ENCODE results near the gene ULBP2.
"Not testable (repeated sequence)": the region's sequence is repeated elsewhere in the genome, so short reads cannot be mapped to it uniquely, and the experiment has no call there.

The ULBP2 gene

DNA sequence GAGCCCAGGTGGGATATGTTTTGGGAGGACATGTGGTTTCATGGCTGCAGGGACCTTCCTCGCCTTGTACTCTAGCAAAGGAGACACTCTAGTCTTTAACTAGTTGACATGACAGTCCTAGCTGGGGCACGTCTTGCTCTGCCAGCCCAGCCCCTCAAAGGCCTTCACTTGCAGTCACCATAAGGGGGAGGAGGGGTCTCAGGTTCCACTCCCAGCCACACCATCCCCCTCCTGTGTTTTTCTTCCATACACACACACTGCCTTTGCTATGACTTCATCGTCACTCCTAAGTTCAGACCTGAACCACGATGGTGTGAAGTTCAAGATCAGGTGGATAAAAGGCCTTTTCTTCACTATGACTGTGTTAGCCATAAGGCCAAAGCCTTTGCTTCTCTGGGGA is 35.4 kb downstream of the ULBP2 start:
- DNase-seq (ENCODE audit: insufficient read length, low spot score) = no peak
- FAIRE-seq = no peak
- no peak for TF ChIP-seq POLR2A (IDR thresholded peaks at IDR 0.05; ENCODE audit: low read depth, low read length)

DNA sequence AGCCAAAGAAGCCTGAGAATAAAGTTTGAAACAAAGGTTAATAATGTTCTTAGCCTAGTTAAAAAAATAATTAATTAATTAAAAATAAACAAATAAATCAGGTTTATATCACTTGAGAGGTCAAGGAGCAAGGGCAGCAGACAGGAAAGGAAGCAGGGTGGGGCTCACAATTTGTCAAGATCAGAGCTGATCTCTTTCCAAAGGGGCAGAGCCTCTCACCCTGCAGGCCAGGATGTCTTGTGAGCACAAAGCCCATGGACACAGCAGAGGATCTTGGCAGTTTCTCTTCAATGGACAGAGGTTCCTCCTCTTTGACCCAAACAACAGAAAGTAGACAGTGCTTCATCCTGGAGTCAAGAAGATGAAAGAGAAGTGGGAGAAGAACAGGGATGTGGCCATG is 36.8 kb downstream of the ULBP2 start:
- no peak for FAIRE-seq
- TF ChIP-seq POLR2A (IDR thresholded peaks at IDR 0.05; ENCODE audit: low read depth, low read length) = no peak
- DNase-seq (ENCODE audit: insufficient read length, low spot score) = no peak

DNA sequence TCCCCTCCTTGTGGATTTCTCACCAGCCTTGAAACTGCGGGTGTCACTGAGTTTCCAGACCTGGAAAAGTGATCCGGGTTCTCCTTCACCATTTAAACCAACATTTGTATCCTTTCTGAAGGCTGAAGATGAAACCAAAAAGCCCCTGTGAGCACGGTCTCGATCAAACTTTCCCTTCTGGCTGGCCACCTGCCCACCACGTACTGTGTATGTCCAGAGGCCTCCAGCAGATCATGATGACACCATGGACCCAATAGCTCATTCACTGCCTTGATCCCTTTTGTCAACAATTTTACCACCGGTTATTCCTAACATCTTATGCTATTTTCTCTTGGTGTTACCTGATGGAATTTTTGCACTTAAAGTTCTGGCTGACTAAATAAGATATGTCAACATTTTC is 37.5 kb downstream of the ULBP2 start:
- DNase-seq (ENCODE audit: insufficient read length, low spot score) (no peak), FAIRE-seq (no peak)
- TF ChIP-seq POLR2A (IDR thresholded peaks at IDR 0.05; ENCODE audit: low read depth, low read length) = no peak

DNA sequence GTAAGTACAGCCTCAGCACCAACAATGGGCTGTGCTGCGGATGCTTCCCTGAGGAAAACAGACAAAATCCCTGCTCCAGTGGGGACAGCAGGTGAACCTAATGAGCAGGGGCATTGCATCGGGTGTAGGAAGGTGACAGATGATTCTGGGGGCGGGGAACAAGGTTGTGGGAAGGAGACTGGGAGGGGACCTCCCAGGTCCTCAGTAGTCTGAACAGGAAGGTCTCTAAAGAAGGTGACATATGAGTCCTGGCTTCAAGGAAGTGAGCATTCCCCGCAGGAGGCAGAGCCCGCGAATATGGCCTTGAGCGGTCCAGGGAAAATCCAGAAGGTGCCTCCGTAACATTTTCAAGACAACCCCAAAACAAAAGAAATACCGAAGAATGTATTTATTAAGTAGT is 41.3 kb downstream of the ULBP2 start:
- no peak for FAIRE-seq
- no peak for DNase-seq (ENCODE audit: insufficient read length, low spot score)
- TF ChIP-seq POLR2A (IDR thresholded peaks at IDR 0.05; ENCODE audit: low read depth, low read length) = no peak

DNA sequence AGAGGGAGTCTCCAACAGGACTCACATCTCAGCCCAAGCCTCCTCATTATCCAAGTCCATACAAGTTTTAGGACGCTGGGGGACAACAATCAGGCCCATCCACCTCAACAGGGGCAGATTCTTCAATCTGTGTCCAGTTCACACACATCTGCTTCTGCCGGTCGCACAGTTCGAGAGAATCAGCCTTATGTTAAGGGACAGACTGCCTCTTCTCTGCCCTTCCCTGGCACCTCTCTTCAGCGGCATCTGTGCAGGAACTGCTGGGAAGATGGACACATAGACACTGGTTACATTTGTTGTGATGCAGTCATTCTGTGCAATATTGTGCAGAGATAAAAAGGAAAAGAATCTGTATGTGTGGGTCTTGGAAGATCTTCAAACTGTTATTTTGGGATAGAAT is 43.0 kb downstream of the ULBP2 start:
- no peak for TF ChIP-seq POLR2A (IDR thresholded peaks at IDR 0.05; ENCODE audit: low read depth, low read length)
- no peak for DNase-seq (ENCODE audit: insufficient read length, low spot score)
- no peak for FAIRE-seq

DNA sequence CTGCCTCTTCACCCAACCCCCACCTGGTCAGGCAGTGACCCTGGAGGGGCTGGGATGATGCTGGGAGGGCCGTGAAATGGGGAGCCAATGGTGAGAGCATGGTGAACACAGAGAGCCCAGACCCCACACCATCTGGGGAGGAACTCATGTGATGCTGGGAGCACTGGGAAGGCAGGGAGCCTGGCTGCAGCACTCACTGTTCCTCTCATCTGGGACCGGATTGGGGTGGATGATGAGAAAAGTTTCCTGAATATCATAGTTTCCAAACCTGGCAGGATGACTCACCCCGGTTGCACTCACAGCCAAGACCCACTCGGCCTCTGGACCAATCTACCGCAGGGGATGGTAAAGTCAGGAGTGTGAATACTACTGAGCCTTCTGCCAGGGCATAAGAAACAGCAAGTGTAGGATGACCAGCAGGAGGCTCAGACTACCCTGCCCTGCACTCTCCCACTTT is 43.7 kb downstream of the ULBP2 start:
- TF ChIP-seq POLR2A (IDR thresholded peaks at IDR 0.05; ENCODE audit: low read depth, low read length) = no peak
- FAIRE-seq = no peak
- DNase-seq (ENCODE audit: insufficient read length, low spot score) = no peak

DNA sequence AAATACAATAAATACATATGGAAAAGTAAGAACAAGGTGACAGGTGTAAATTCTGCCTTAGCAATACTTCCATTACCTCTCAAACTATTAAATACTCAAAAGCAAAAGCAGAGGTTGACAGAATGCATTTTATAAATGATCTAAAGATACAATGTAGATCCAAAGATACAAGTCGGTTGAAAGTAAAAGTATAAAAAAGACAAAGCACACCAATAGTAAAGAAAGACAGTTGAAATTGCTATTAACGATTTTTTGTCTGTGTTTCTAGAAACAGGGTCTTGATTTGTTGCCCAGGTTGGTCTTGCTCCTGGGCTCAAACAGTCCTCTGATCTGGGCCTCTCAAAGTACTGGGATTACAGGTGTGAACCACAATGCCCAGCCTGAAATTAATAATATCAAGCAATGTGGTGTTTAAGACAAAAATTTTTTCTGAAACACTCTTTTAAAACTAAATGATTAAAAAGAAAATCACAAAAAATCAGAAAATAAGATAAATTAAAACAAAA is 45.8 kb downstream of the ULBP2 start:
- no peak for TF ChIP-seq POLR2A (IDR thresholded peaks at IDR 0.05; ENCODE audit: low read depth, low read length)
- no peak for FAIRE-seq
- DNase-seq (ENCODE audit: insufficient read length, low spot score) = no peak

DNA sequence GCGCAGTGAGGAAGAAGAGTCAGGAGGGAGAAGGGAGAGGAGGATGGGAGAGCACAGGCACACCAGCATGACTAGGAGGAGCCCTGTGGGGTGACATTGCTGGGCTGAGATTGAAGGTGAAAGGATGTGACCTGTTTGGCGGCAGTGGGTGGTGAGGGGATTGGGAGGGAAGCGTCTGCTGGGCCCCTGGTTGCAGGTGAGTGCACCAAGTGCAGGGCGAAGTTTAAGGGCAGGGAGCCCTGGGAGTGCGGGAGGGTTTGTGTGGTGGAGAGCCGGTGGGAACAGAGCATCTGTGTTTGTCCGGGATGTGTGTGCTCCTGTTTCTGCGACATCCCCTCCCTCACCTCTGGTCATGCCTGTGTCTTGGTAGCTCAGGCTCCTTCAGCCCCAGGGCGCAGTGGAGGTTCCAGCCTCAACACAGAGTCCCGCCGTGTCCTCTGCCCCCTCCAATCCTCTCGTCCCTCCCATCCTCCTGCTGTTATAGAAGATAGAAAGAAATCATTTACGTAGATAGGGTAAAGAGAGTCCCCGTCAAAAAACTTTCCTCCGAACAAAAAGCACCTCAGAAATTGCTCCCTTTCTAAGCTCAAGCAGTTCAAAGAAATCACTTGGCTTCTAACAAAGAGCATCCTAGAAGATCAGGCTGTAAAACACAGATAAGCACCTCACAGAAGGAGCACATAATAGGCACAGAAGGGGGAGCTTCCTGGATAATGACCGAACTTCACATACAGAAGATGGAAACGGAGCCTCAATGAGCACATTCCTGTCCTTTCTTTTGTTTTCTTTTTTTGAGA is 46.9 kb downstream of the ULBP2 start:
- TF ChIP-seq POLR2A (IDR thresholded peaks at IDR 0.05; ENCODE audit: low read depth, low read length) = no peak
- DNase-seq (ENCODE audit: insufficient read length, low spot score) (no peak), FAIRE-seq (no peak)

DNA sequence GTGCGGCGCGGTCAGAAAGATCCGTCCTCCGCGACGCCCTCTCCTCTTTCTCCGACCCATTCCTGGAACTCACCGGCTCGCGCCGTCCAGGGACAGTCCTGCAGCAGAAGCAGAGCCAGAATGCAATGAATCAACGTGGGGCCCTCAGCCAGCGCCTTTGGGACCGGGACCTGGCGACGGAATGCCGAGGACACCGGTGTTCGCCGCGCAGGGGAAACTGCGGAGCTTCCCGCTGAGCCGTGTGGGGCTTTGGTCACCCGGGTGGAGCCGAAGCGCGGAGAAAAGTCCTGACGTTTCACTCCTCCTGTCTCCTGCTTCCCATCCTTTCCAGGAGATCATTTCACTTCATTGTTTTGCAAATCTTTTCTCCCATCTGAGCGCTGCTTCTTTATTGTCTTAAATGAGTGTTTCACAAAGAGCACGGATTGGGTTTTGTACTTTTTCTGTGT is 48.4 kb downstream of the ULBP2 start:
- DNase-seq (ENCODE audit: insufficient read length, low spot score) (no peak), FAIRE-seq (no peak)
- no peak for TF ChIP-seq POLR2A (IDR thresholded peaks at IDR 0.05; ENCODE audit: low read depth, low read length)

DNA sequence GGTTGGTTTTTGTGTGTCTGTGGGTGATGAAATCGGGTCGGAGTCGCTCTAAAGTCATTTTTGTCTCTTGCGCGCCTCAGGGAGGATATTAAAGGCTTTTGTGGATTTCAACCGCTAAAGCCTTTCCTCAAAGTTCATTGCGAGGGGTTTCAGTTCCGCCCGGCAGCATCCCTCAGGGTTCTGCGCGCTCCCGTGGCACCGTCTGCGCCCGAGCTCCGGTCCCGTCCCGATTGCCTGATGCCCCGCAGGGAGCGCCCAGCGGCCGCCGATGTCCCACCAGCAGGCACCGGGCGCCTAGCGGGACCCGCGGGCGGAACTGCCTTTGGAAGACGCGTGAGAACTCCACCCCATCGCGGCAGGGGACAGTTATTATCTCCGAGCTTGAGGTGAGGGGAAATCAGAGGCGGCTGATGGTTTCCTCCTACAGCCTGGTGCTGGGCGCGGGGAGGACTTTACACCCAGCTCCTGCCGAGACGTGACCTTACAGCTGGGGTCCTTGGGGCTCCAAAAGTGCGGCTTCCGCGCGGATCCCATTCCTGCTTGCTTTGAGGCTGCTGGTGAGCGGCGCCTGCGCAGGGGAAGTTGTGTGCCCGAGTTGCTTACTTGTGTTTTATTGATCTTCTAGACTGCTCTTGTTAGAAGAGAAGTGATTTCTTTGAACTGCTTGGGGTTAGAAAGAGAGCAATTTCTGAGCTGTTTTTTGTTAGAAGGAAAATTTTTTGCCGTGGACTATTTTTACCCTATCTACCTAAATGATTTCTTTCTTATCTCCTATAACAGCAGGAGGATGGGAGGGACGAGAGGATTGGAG is 49.1 kb downstream of the ULBP2 start:
- no peak for TF ChIP-seq POLR2A (IDR thresholded peaks at IDR 0.05; ENCODE audit: low read depth, low read length)
- DNase-seq (ENCODE audit: insufficient read length, low spot score) = no peak
- FAIRE-seq = no peak

DNA sequence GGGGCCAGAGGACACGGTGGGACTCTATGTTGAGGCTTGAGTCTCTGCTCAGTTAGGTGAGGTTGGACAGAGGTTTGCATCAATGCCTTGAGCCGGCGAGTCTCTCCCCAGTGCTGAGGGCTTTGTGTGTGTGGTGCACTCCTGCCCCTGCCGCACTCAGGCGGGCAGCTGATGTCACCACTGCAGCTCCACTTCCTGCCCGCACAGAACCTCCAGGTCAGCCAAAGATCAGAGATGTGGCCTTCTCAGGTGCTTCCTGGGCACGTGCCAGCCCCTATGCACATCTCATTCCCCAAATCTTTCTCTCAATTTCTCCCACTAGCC is 49.6 kb downstream of the ULBP2 start:
- not testable (repeated sequence) for DNase-seq (ENCODE audit: insufficient read length, low spot score); FAIRE-seq

DNA sequence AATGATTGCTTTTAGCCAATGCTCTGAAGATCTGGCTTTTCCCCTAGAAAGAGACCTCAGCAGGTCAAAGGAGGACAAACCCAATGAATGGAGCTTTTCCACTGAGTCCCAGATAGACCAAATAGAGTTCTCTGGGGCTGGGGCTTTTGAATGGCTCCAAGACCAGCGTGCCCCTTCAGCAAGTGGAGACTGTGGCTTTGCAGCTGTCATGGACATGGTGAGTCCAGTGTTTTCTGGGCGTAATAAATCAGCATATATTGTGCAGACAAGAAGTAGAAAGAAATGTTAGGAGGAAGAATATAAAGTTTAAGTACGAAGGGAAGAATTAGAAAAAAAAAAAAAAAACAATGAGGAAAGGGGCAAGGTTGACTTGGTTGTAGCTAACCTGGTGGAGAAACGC is 50.0 kb downstream of the ULBP2 start:
- no peak for DNase-seq (ENCODE audit: insufficient read length, low spot score)
- no peak for TF ChIP-seq POLR2A (IDR thresholded peaks at IDR 0.05; ENCODE audit: low read depth, low read length)
- no peak for FAIRE-seq

DNA sequence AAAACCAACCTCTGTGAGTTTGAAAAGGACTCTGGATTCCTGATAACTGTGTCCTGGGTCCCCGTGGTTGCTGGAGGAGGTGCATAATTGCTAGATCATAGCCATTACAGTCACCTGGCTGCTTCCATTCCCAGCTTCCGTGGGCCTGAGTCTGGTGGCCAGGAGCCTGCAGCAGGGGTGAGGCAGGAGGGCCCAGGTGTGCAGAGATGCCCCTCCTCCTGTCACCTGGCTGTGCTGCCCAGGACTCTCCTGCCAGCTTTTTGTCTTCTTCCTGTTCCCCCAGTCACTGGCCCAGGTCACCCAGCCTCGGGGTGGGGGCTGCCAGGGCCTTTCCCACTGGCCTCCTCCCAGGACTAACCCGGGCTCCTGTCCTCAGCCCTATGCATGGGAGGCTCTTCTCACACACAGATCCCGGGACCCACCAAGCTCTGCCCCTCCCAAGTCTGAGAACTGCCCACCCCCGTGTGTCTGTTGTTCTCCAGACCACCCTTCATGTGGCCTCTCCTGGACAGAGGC is 53.5 kb downstream of the ULBP2 start:
- FAIRE-seq = no peak
- no peak for TF ChIP-seq POLR2A (IDR thresholded peaks at IDR 0.05; ENCODE audit: low read depth, low read length)
- DNase-seq (ENCODE audit: insufficient read length, low spot score) = no peak

DNA sequence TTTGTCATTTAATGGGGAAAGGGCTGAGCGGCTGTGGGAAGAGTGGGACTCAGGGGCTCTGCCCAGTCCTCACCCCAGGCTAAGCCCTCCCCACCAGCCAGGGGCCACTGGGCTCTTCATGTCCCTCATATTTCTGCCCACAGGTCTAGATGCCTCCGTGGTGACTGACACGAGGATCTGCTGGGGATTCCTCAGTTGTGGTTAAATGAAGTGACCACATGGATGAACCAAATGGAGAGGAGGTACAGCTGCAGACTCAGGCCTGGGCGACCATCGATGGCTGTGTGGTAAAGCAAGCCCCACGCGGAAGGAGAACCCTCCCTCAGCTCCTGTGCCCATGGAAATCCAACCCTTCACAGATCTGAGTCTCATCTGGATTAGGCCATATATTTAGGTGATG is 54.2 kb downstream of the ULBP2 start:
- no peak for DNase-seq (ENCODE audit: insufficient read length, low spot score)
- no peak for FAIRE-seq
- TF ChIP-seq POLR2A (IDR thresholded peaks at IDR 0.05; ENCODE audit: low read depth, low read length) = no peak

Data from H54 (cell line).